ENCODE measurements around the gene HPS5.

GRCh38 chr11:18243783-18244362 lies 78.1 kb downstream of the HPS5 start:
- TF ChIP-seq CTCF (IDR thresholded peaks at IDR 0.05) = peak in 3 of 4 experiments; percentile 17 to 55 (median 18)
- no peak for TF ChIP-seq EP300 (IDR thresholded peaks at IDR 0.05)

Data from gastroesophageal sphincter (tissue), 3 donors.